Stromal cell of bone marrow (primary cell): ENCODE results near the gene VMP1.
A peak's percentile ranks its signal among the peaks of the same experiment; 100 is the strongest.

ENCODE experiments used
- DNase-seq: peaks from one replicate; pipeline ENCODE4 v3.0.0-alpha.2; 2012; ENCODE audit warnings: low read depth

VMP1 gene

GRCh38 chr17:59707149-59707970, at the start of gene VMP1, which contains the start of gene PTRH2:
Gene VMP1 (plus strand): TSS chr17:59707654. CDS start chr17:59731447, 23,793 bp downstream.
Gene PTRH2 (minus strand): TSS chr17:59707430. CDS start chr17:59697978, 9,452 bp downstream.
- DNase-seq, result peak; percentile 100

- DNase-seq, result no peak
Observed at GRCh38 chr17:59666235-59666634, 41.2 kb upstream of the VMP1 start.

- DNase-seq, result peak; percentile 84
Observed at GRCh38 chr17:59668816-59669215, 38.6 kb upstream of the VMP1 start.

GRCh38 chr17:59669411-59669810, 38.0 kb upstream of the VMP1 start:
- no peak for DNase-seq

GRCh38 chr17:59669944-59670343, 37.5 kb upstream of the VMP1 start:
- no peak for DNase-seq

- no peak for DNase-seq
Observed at GRCh38 chr17:59671386-59671785, 36.1 kb upstream of the VMP1 start.

- DNase-seq, result no peak
Observed at GRCh38 chr17:59675231-59675630, 32.2 kb upstream of the VMP1 start.

GRCh38 chr17:59676716-59677115, 30.7 kb upstream of the VMP1 start:
- DNase-seq, result no peak

GRCh38 chr17:59678918-59679317, 28.5 kb upstream of the VMP1 start:
- no peak for DNase-seq

GRCh38 chr17:59680314-59680713, 27.1 kb upstream of the VMP1 start:
- no peak for DNase-seq

GRCh38 chr17:59683283-59683682, 24.2 kb upstream of the VMP1 start:
- no peak for DNase-seq

GRCh38 chr17:59684967-59685366, 22.5 kb upstream of the VMP1 start:
- DNase-seq, result no peak

GRCh38 chr17:59688008-59688407, 19.4 kb upstream of the VMP1 start:
- DNase-seq, result no peak

- no peak for DNase-seq
Observed at GRCh38 chr17:59688496-59688895, 19.0 kb upstream of the VMP1 start.

- DNase-seq, result no peak
Observed at GRCh38 chr17:59693582-59693981, 13.9 kb upstream of the VMP1 start.

- no peak for DNase-seq
Observed at GRCh38 chr17:59694344-59694743, 13.1 kb upstream of the VMP1 start.

GRCh38 chr17:59695945-59696681, 11.3 kb upstream of the VMP1 start:
- DNase-seq, result no peak

GRCh38 chr17:59696682-59697277, 10.7 kb upstream of the VMP1 start:
- DNase-seq, result no peak

GRCh38 chr17:59698143-59698542, 9.3 kb upstream of the VMP1 start:
- no peak for DNase-seq

GRCh38 chr17:59699218-59699617, 8.2 kb upstream of the VMP1 start:
- DNase-seq, result no peak

GRCh38 chr17:59699786-59700185, 7.7 kb upstream of the VMP1 start:
- no peak for DNase-seq

GRCh38 chr17:59702304-59702703, 5.2 kb upstream of the VMP1 start:
- DNase-seq, result no peak

- peak; percentile 19 for DNase-seq
Observed at GRCh38 chr17:59707971-59708430, 547 bp downstream of the VMP1 start.
